A172 (cell line): Measurements from ENCODE around the gene LRRC4C. TPM values are rescaled to one million over a fixed set of nuclear protein-coding genes. Genes with fewer than 3 reads are reported as not detected.

Source experiments
- DNase-seq: peaks from one replicate; pipeline ENCODE4 v3.0.0-alpha.2; 2015; ENCODE audit warnings: low spot score
- total RNA-seq: library from RNA; depleted of rRNA; stranded (reverse); fragments of >200 nt; shearing (Covaris generic); gene quantifications from 2 replicates; pipeline ENCODE4 v1.2.3, GENCODE V29; 2014

LRRC4C gene
- total RNA-seq, 1 experiment from 2014 or later, result not detected

- DNase-seq, result no peak
Measured at GRCh38 chr11:40380835-40381234, 1078.6 kb downstream of the LRRC4C start.

- DNase-seq, result no peak
Measured at GRCh38 chr11:40376331-40376730, 1083.1 kb downstream of the LRRC4C start.

- no peak for DNase-seq
Measured at GRCh38 chr11:40370821-40371616, 1088.4 kb downstream of the LRRC4C start.

- no peak for DNase-seq
Measured at GRCh38 chr11:40360206-40360798, 1099.2 kb downstream of the LRRC4C start.

GRCh38 chr11:40354121-40354520 is 1105.3 kb downstream of the LRRC4C start:
- DNase-seq, result no peak

- DNase-seq, result no peak
Measured at GRCh38 chr11:40340911-40341310, 1118.5 kb downstream of the LRRC4C start.

- peak; percentile 20 for DNase-seq
Measured at GRCh38 chr11:40338739-40339138, 1120.7 kb downstream of the LRRC4C start.

GRCh38 chr11:40338062-40338461 is 1121.4 kb downstream of the LRRC4C start:
- DNase-seq, result no peak

GRCh38 chr11:40337118-40337517 is 1122.3 kb downstream of the LRRC4C start:
- DNase-seq, result no peak

GRCh38 chr11:40328890-40329614 is 1130.4 kb downstream of the LRRC4C start:
- peak; percentile 89 for DNase-seq

- no peak for DNase-seq
Measured at GRCh38 chr11:40323241-40323640, 1136.2 kb downstream of the LRRC4C start.

- no peak for DNase-seq
Measured at GRCh38 chr11:40321537-40321936, 1137.9 kb downstream of the LRRC4C start.

- no peak for DNase-seq
Measured at GRCh38 chr11:40316171-40316570, 1143.3 kb downstream of the LRRC4C start.

- no peak for DNase-seq
Measured at GRCh38 chr11:40315122-40315521, 1144.3 kb downstream of the LRRC4C start.

- no peak for DNase-seq
Measured at GRCh38 chr11:40314327-40314726, 1145.1 kb downstream of the LRRC4C start.

GRCh38 chr11:40306938-40307548 is 1152.4 kb downstream of the LRRC4C start:
- peak; percentile 29 for DNase-seq

- no peak for DNase-seq
Measured at GRCh38 chr11:40302669-40303068, 1156.8 kb downstream of the LRRC4C start.

- DNase-seq, result no peak
Measured at GRCh38 chr11:40295466-40295865, 1164.0 kb downstream of the LRRC4C start.

GRCh38 chr11:40294741-40295140 is 1164.7 kb downstream of the LRRC4C start:
- no peak for DNase-seq

- no peak for DNase-seq
Measured at GRCh38 chr11:40294349-40294735, 1165.1 kb downstream of the LRRC4C start.

GRCh38 chr11:40293655-40294348 is 1165.7 kb downstream of the LRRC4C start:
- DNase-seq, result peak; percentile 31
